ENCODE measurements around the gene CD9.
A peak's percentile ranks its signal among the peaks of the same experiment; 100 is the strongest.

The CD9 gene

GRCh38 chr12:6171409-6172015 is 28.7 kb upstream of the CD9 start:
- Histone ChIP-seq H3K27ac (no peak overlapping the region), H3K36me3 (replicated peaks) (no peaks in the 10 kb centered on the region), H3K4me3 (ENCODE audit: low read depth, low read length) (no peak overlapping the region), H3K27me3 (replicated peaks) (no peaks in the 10 kb centered on the region)
- TF ChIP-seq, protein P1, sequence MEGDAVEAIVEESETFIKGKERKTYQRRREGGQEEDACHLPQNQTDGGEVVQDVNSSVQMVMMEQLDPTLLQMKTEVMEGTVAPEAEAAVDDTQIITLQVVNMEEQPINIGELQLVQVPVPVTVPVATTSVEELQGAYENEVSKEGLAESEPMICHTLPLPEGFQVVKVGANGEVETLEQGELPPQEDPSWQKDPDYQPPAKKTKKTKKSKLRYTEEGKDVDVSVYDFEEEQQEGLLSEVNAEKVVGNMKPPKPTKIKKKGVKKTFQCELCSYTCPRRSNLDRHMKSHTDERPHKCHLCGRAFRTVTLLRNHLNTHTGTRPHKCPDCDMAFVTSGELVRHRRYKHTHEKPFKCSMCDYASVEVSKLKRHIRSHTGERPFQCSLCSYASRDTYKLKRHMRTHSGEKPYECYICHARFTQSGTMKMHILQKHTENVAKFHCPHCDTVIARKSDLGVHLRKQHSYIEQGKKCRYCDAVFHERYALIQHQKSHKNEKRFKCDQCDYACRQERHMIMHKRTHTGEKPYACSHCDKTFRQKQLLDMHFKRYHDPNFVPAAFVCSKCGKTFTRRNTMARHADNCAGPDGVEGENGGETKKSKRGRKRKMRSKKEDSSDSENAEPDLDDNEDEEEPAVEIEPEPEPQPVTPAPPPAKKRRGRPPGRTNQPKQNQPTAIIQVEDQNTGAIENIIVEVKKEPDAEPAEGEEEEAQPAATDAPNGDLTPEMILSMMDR (IDR thresholded peaks at IDR 0.05; ENCODE audit: low read depth, low read length, missing control alignments) = no peak
- DNase-seq = no peak
- in situ Hi-C loops (cut with HindIII; ENCODE audit: low pct_ligation_motif_present, low sequenced_read_pairs) = no loop called here

GRCh38 chr12:6172086-6172485 is 28.1 kb upstream of the CD9 start:
- TF ChIP-seq, protein P1 (IDR thresholded peaks at IDR 0.05; ENCODE audit: low read depth, low read length, missing control alignments) = no peak
- Histone ChIP-seq H3K4me3 (ENCODE audit: low read depth, low read length) (no peak overlapping the region), H3K27me3 (replicated peaks) (no peaks in the 10 kb centered on the region), H3K36me3 (replicated peaks) (no peaks in the 10 kb centered on the region), H3K27ac (no peak overlapping the region)
- in situ Hi-C loops (cut with HindIII; ENCODE audit: low pct_ligation_motif_present, low sequenced_read_pairs) = no loop called here
- no peak for DNase-seq

DNA sequence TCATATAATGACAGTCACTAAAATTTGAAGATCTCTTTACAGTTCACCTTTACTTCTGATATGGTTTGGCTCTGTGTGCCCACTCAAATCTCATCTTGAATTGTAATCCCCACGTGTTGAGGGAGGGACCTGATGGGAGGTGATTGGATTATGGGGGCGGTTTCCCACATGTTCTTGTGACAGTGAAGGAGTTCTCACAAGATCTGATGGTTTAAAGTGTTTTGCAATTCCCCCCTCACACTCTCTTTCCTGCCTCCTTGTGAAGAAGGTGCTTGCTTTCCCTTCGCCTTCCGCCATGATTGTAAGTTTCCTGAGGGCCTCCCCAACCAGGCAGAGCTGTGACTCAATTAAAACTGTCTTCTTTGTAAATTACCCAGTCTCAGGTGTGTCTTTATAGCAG is 27.3 kb upstream of the CD9 start:
- Histone ChIP-seq H3K27me3 (replicated peaks) (no peaks in the 10 kb centered on the region), H3K4me3 (ENCODE audit: low read depth, low read length) (no peak overlapping the region), H3K36me3 (replicated peaks) (no peaks in the 10 kb centered on the region), H3K27ac (no peak overlapping the region)
- in situ Hi-C loops (cut with HindIII; ENCODE audit: low pct_ligation_motif_present, low sequenced_read_pairs) = no loop called here
- DNase-seq = no peak
- TF ChIP-seq, protein P1 (IDR thresholded peaks at IDR 0.05; ENCODE audit: low read depth, low read length, missing control alignments) = no peak

DNA sequence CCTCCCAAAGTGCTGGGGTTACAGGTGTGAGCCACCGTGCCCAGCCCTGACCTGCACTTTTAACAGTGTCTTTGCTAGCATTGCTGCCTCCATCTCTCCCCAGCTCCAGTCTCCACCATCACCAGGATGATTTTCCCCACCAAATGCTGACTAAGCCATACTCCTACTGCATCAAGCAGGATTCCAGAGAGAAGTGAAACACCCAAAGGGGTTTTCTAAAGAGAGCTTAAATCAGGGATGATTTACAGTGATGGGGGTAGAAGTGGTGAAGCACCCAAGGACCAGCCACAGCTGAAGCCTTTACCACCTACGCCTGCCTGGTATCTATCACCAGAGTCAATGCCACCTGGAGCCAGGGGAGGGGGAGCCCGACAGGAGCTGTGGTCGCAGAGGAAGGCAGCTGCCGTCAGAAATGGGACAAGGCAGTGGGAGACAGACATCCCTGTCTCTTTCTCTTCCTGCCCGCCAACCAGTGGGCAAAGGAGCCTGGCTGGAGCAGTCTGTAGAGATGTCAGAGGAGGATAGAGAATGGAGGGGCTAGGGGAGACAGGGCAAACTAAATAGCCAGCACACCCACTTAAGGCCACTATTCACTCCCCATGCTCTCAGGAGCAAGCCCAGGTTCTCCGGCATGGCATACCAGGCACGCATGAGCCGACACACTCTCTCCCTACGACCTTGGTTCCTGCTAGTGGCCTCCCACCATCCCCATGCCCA is 22.4 kb upstream of the CD9 start:
- no peak overlapping the region for H3K4me3 ChIP-seq (ENCODE audit: low read depth, low read length)
- H3K27ac ChIP-seq = no peak overlapping the region
- H3K36me3 ChIP-seq (replicated peaks) = no peaks in the 10 kb centered on the region
- TF ChIP-seq, protein P1 (IDR thresholded peaks at IDR 0.05; ENCODE audit: low read depth, low read length, missing control alignments) = no peak
- no peak for DNase-seq
- in situ Hi-C loops (cut with HindIII; ENCODE audit: low pct_ligation_motif_present, low sequenced_read_pairs) = no loop called here
- H3K27me3 ChIP-seq (replicated peaks) = no peaks in the 10 kb centered on the region

DNA sequence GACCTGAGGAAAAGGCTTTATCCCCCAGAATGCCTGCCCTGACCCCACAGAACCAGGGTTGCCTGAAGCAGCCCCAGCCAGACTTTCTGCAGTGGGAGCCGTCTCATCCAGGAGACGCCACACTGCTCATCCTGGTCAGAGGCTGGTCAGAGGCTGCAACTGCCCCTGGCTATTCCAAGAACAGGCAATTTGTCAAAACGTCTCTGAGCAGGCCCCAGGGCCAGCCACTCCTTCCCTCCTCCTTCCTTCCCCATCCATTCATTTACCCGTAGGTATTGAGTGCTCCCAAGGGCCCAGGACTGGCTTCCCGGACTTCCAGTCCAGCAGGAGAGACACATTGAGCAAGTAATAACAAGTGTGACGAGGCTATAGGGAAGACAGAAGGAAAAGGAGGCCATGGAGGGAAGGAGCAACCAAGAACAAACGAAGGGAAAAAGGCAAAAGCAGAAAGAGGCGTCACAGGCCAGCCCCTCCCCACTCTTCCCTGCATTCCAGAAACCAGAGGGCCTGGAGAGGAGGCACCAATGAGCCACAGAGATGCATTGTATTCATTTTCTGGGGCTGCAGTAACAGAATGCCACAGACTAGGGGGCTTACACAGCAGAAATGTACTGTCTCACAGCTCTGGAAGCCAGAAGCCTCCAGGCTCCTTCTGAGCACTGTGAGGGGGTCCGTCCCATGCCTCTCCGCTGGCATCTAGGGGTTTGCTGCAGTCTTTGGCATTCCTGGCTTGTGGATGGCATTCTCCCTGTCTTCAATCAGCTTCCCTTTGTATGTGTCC is 21.0 kb upstream of the CD9 start:
- H3K27ac ChIP-seq = no peak overlapping the region
- no peak overlapping the region for H3K4me3 ChIP-seq (ENCODE audit: low read depth, low read length)
- TF ChIP-seq, protein P1 (IDR thresholded peaks at IDR 0.05; ENCODE audit: low read depth, low read length, missing control alignments) = peak; percentile 54
- H3K36me3 ChIP-seq (replicated peaks) = no peaks in the 10 kb centered on the region
- no peaks in the 10 kb centered on the region for H3K27me3 ChIP-seq (replicated peaks)
- DNase-seq = peak; percentile 48
- in situ Hi-C loops (cut with HindIII; ENCODE audit: low pct_ligation_motif_present, low sequenced_read_pairs) = no loop called here

Data from brain microvascular endothelial cell (primary cell).